PC-9 (cell line): ENCODE data around the gene SPATC1L. TPM values are rescaled to one million over a fixed set of nuclear protein-coding genes. Genes with fewer than 3 reads are reported as not detected.

Source experiments
- BruUV-seq: library from RNA; stranded (reverse); fragments of 400-500 nt; replicated peaks from 2 replicates; lab custom pipeline; 2021; lab: Mats Ljungman, UMichigan
- CTCF ChIA-PET: fragments of 300-600 bp; sonication (Branson Sonifier 250); formaldehyde crosslinking; loops from one replicate; lab custom pipeline; 2022; ENCODE audit warnings: antibody characterized with exemption; lab: Charles Lee
- POLR2A ChIA-PET: fragments of 300-600 bp; sonication (Branson Sonifier 250); formaldehyde crosslinking; loops from one replicate; lab custom pipeline; 2022; ENCODE audit warnings: antibody characterized with exemption; ENCODE audit not compliant: unreplicated experiment; lab: Charles Lee
- DNase-seq, 2 experiments: peaks; one replicate each; pipeline versions ENCODE4 v3.0.0 to v3.0.0-alpha.2; 2015 to 2022; ENCODE audit warnings: mixed read lengths in 1 of 2
- H2AFZ ChIP-seq: fragments of 200-600 bp; sonication (generic); 2 replicates; pipeline ENCODE4 v1.8.1; 2017; ENCODE audit warnings: antibody characterized with exemption
- H3F3A ChIP-seq: fragments of 200-600 bp; sonication (generic); 2 replicates; pipeline ENCODE4 v1.8.1; 2017; ENCODE audit warnings: antibody characterized with exemption, mild to moderate bottlenecking, low read depth; ENCODE audit not compliant: insufficient read depth
- H3K27ac ChIP-seq: fragments of 200-600 bp; sonication (generic); 2 replicates; pipeline ENCODE4 v1.6.1; 2016; ENCODE audit warnings: mixed run types
- H3K27me3 ChIP-seq: fragments of 200-600 bp; sonication (generic); 2 replicates; pipeline ENCODE4 v1.6.1; 2016; ENCODE audit warnings: low read depth, mixed run types; ENCODE audit not compliant: insufficient read depth
- H3K36me3 ChIP-seq: fragments of 200-600 bp; sonication (generic); 2 replicates; pipeline ENCODE4 v1.6.1; 2016; ENCODE audit warnings: low read depth, mixed run types
- H3K4me1 ChIP-seq: fragments of 200-600 bp; sonication (generic); replicated peaks from 2 replicates; pipeline ENCODE4 v1.6.1; 2016; ENCODE audit warnings: mixed run types; ENCODE audit not compliant: insufficient read depth
- H3K4me2 ChIP-seq: fragments of 200-600 bp; sonication (generic); 2 replicates; pipeline ENCODE4 v1.6.1; 2017; ENCODE audit warnings: mixed run types
- H3K4me3 ChIP-seq: fragments of 200-600 bp; sonication (generic); 2 replicates; pipeline ENCODE4 v1.6.1; 2016; ENCODE audit warnings: mixed run types
- H3K79me2 ChIP-seq: fragments of 200-600 bp; sonication (generic); 2 replicates; pipeline ENCODE4 v1.6.1; 2017; ENCODE audit warnings: low read depth, mixed run types
- H3K9me2 ChIP-seq: fragments of 200-600 bp; sonication (generic); 2 replicates; pipeline ENCODE4 v1.8.1; 2017; ENCODE audit warnings: mild to moderate bottlenecking; ENCODE audit not compliant: insufficient read depth
- H3K9me3 ChIP-seq: fragments of 200-600 bp; sonication (generic); 2 replicates; pipeline ENCODE4 v1.8.1; 2016; ENCODE audit warnings: low read depth; ENCODE audit not compliant: insufficient read depth
- H4K20me1 ChIP-seq: fragments of 200-600 bp; sonication (generic); 2 replicates; pipeline ENCODE4 v1.8.1; 2017; ENCODE audit not compliant: insufficient read depth
- EZH2 ChIP-seq: fragments of 200-600 bp; sonication (generic); IDR thresholded peaks from 2 replicates; pipeline ENCODE4 v1.8.0; 2017; ENCODE audit warnings: antibody characterized with exemption, low read depth
- intact Hi-C: fragments of 100-400 bp; cut with micrococcal nuclease; formaldehyde crosslinking; loops from one replicate; pipeline ENCODE4 v1.10.0; 2022; ENCODE audit not compliant: unreplicated experiment
- total RNA-seq: library from RNA; stranded (reverse); gene quantifications from 2 replicates; pipeline ENCODE4 v1.2.3, GENCODE V29; 2021
- TF ChIP-seq, protein P1 (sequence below): fragments of 200-600 bp; sonication (generic); conservative IDR thresholded peaks from 2 replicates; pipeline ENCODE4 v1.6.1; 2017; ENCODE audit warnings: mixed run types, antibody characterized with exemption, mild to moderate bottlenecking, moderate library complexity

The SPATC1L gene
- total RNA-seq, 1 experiment from 2014 or later = 32.7 TPM

DNA sequence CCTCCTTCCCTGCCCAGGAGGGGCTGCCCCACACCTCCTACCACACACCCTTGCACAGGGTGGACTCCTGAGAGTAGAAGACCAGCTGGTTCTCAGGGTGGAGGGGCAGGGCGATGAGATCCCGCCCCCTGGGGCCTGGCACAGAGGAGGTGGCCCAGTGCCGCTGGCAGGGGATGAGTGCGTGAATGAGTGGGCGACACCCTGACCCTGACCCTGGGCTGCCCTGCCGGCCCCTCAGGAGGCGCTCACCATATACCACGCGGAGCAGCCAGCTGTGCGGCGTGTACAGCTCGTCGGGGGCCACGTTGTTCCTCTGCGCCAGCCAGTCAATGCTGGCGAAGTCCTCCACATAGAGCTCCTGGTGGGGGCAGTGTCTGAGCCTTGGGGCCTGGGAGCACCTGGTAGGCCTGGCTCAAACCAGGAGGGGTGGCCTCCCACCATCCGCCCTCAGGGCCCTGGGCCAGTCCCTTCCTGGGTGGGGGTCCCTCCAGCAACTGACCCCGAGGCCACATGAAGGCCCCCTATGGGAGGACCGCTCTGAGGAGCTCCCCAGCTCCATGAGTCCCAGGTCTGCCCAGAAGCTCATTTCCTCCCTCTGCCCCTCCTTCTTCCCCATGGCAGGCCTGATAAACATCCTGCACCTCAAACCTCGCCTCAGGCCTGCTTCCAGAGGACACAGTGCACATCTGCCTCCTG is 31.3 kb upstream of the SPATC1L start:
- no peak for DNase-seq
- Histone ChIP-seq H3K4me2 (no peak overlapping the region), H3K9me3 (no peaks in the 10 kb centered on the region), H3K36me3 (no peaks in the 10 kb centered on the region), H4K20me1 (no peaks in the 10 kb centered on the region), H3K27ac (no peak overlapping the region), H3K27me3 (no peaks in the 10 kb centered on the region), H3F3A (no peaks in the 10 kb centered on the region), H3K79me2 (no peaks in the 10 kb centered on the region), H2AFZ (no peak overlapping the region), H3K4me1 (no peaks in the 10 kb centered on the region), H3K9me2 (no peaks in the 10 kb centered on the region), H3K4me3 (no peak overlapping the region)
- intact Hi-C loops = no loop called here
- no TSS peak for BruUV-seq
- TF ChIP-seq, protein P1, sequence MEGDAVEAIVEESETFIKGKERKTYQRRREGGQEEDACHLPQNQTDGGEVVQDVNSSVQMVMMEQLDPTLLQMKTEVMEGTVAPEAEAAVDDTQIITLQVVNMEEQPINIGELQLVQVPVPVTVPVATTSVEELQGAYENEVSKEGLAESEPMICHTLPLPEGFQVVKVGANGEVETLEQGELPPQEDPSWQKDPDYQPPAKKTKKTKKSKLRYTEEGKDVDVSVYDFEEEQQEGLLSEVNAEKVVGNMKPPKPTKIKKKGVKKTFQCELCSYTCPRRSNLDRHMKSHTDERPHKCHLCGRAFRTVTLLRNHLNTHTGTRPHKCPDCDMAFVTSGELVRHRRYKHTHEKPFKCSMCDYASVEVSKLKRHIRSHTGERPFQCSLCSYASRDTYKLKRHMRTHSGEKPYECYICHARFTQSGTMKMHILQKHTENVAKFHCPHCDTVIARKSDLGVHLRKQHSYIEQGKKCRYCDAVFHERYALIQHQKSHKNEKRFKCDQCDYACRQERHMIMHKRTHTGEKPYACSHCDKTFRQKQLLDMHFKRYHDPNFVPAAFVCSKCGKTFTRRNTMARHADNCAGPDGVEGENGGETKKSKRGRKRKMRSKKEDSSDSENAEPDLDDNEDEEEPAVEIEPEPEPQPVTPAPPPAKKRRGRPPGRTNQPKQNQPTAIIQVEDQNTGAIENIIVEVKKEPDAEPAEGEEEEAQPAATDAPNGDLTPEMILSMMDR = no peak
- TF ChIP-seq EZH2 = no peak
- CTCF ChIA-PET = no interaction called here
- POLR2A ChIA-PET = no interaction called here

DNA sequence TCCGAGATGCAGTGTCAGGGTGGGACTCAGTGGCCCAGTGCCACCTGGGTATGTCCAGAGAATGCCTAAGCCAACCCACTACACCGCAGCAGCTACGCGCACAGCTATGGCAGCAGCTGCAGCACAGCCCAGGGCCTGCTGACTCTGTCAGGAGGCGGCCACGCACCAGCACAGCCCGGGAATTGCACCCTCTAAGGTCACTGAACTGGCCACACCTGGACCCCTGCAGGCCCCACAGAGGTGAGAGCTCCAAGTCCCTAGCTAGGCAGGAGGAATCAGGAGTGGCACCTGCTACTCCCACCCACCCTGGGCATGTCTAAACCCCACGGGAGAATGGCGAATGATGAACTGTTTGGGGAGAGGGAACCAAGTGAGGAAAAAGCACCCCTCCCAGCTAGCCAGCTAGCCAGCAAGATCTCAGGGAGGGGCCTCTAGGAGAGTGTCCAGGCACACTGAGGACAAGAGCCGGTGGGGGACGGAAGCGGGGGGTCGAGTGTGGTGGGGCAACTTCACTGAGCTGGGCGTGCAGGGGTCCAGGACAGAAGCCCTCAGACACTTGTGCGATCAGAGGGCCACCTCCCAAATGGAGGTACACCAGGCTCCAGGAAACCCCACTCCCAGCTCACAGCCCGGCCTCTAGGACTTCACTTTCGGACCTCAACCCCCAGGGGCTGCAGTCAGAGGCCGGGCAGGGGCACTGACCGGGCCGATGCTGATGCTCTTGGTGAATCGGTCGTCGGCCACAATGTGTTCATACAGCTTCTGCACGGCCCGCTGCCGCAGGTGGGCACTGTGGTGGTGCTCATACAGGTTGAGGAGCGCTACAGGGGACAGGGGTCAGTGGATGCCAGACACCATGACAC is 30.4 kb upstream of the SPATC1L start:
- Histone ChIP-seq H3F3A (no peaks in the 10 kb centered on the region), H3K9me2 (no peaks in the 10 kb centered on the region), H3K79me2 (no peaks in the 10 kb centered on the region), H3K36me3 (no peaks in the 10 kb centered on the region), H3K4me2 (no peak overlapping the region), H3K27me3 (no peaks in the 10 kb centered on the region), H2AFZ (no peak overlapping the region), H4K20me1 (no peaks in the 10 kb centered on the region), H3K27ac (no peak overlapping the region), H3K4me1 (no peaks in the 10 kb centered on the region), H3K4me3 (no peak overlapping the region), H3K9me3 (no peaks in the 10 kb centered on the region)
- POLR2A ChIA-PET = no interaction called here
- BruUV-seq = no TSS peak
- CTCF ChIA-PET = no interaction called here
- TF ChIP-seq, protein P1 = no peak
- no peak for TF ChIP-seq EZH2
- intact Hi-C loops = no loop called here
- no peak for DNase-seq

DNA sequence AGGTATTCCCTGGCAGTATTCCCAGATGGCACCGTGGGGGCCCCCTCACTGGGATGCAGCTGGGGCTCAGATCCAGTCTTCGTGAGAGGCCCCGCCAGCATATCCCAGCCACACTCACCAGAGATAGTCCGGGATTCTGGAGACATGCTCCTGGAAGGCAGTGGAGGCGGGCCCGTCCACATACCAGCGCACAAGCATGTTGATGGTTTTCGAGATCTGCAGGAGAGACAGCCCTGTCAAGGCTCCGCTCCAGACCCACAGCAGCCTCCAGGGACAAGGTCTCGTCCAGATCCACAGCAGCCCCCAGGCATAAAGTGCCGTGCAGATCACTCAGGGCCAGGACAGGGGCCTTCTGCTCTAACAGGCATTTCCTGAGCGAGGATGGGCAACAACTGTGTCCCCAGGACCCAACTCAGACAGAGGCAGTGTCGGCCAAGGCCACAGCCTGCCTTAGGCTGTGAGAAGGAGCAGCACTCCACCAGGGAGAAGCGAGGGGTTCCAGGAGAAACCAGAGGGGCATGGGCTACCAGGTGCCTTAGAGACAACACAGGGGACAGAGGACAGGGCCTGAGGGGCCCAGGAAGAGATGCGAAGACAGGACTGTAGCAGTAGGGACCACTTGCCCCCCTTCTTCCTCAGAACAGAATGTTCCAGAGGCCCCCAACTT is 29.5 kb upstream of the SPATC1L start:
- no peak for DNase-seq
- intact Hi-C loops = no loop called here
- no peak overlapping the region for H3K4me2 ChIP-seq
- H3K9me3 ChIP-seq = no peaks in the 10 kb centered on the region
- no peaks in the 10 kb centered on the region for H3K36me3 ChIP-seq
- BruUV-seq = no TSS peak
- H3K4me1 ChIP-seq = no peaks in the 10 kb centered on the region
- H3K9me2 ChIP-seq = no peaks in the 10 kb centered on the region
- TF ChIP-seq, protein P1 = no peak
- TF ChIP-seq EZH2 = no peak
- no peaks in the 10 kb centered on the region for H3K79me2 ChIP-seq
- no peak overlapping the region for H3K4me3 ChIP-seq
- H3K27me3 ChIP-seq = no peaks in the 10 kb centered on the region
- H4K20me1 ChIP-seq = no peaks in the 10 kb centered on the region
- H3K27ac ChIP-seq = no peak overlapping the region
- H3F3A ChIP-seq = no peaks in the 10 kb centered on the region
- ChIA-PET CTCF (no interaction called here), POLR2A (no interaction called here)
- no peak overlapping the region for H2AFZ ChIP-seq
